GM12872 (cell line): ENCODE data around the gene RIIAD1.

Source experiments
- CTCF ChIP-seq: IDR thresholded peaks from 3 replicates; pipeline ENCODE4 v1.5.1; 2011; ENCODE audit warnings: low read depth, mild to moderate bottlenecking, low read length, moderate library complexity; ENCODE audit not compliant: insufficient read depth

RIIAD1 gene

GRCh38 chr1:151775894-151776664 lies 54.8 kb downstream of the RIIAD1 start:
- no peak for TF ChIP-seq CTCF

- no peak for TF ChIP-seq CTCF
Observed at GRCh38 chr1:151776665-151777062, 55.3 kb downstream of the RIIAD1 start.

DNA sequence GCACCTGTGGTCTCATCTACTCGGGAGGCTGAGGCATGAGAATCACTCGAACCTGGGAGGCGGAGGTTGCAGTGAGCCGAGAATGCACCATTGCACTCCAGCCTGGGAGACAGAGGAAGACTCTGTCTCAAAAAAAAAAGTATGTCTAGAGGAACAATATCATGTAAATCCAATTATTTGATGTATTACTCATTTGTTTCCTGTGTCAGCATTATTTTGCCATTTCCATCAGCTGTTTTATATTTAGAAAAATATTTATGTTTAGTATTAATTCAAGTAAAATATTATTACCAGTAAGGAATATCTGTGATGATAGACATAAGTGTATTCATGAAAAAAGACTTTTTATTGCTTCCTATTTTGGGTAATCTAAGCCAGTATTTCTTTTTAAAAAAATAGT lies 56.0 kb downstream of the RIIAD1 start:
- no peak for TF ChIP-seq CTCF
